ENCODE results near the gene TMPRSS11D.

Gene TMPRSS11D, protein sequence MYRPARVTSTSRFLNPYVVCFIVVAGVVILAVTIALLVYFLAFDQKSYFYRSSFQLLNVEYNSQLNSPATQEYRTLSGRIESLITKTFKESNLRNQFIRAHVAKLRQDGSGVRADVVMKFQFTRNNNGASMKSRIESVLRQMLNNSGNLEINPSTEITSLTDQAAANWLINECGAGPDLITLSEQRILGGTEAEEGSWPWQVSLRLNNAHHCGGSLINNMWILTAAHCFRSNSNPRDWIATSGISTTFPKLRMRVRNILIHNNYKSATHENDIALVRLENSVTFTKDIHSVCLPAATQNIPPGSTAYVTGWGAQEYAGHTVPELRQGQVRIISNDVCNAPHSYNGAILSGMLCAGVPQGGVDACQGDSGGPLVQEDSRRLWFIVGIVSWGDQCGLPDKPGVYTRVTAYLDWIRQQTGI

DNA sequence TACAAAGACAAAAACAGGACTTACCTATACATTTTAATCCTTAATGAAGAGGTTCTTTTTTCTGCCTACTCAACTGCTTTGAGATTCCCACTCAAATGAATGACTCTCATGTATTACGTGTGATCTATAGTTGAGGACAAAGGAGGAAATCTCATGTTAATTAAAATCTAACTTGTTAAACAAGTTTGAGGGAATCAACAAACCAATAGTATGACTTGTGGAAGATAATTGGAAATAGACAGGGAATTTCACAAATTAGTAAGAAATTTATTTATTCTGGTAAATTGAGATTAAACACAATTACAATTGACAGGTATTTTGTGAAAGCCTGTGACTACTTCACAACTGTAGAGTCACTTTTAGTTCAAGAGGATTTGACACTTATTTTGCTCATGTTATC is at the start of gene TMPRSS11D:
TMPRSS11D (minus strand) TSS at position 101 of the 400 bp plus-strand sequence; CDS start at position 32, 69 bp downstream.
- in situ Hi-C loops (cut with MboI; ENCODE audit: low sequenced_read_pairs): loop anchor here (25.0 kb wide), 1 partner anchor 322 kb away; the partner anchor contains the start of gene STAP1

DNA sequence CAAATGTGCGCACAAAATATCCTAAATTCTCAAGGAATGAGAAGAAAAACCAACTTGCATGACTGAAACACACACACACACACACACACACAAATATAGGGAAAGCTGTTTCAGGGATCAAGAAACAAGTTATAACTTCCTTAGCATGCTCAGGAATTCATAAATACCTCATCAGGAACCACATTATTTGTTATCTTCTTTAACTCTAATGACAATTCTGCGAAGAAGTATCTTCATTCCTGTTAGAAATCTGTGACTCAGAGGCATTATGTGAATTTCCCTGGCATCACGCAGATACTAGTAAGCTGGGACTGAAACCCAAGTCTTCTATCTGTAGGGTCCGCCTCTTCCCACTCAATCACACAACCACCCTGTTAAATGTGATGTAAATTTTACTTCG is 49.2 kb upstream of the TMPRSS11D start:
- in situ Hi-C loops (cut with MboI; ENCODE audit: low sequenced_read_pairs): no loop called here

DNA sequence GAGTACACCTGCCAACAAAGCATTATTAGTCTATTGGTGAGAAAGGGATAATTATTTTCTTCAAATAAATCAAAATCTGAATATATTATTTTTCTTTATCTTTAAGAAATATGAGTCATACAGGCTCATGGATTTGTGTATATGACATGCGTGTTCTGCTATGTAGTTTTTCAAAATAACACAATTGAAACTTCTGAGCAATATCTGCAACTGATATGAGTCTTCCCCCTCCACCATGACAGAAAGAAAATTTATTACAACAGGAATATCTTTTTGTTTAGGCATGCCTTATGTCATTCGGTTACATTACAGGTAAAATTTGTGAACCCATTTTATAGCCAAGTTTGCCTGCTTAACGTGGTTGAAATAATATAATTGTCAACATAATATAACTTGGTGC is 47.5 kb upstream of the TMPRSS11D start:
- in situ Hi-C loops (cut with MboI; ENCODE audit: low sequenced_read_pairs): no loop called here

DNA sequence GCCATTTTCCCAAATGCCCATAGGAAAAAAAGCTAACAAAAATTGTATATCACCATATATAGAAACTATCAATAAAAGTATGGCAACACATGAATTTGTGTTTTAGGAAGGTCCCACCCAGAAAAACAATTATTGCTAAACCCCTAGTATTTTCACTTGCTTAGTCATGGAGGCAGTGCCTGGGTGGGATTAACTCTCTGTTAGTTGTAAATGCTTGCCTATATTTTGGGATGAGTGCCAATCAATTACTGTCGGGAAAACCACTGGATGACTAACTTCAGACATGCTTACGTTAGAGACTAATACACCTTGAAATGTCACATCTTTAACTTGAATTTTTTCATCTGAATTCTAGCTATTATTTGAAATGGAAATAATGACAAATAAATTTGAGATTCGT is 45.6 kb upstream of the TMPRSS11D start:
- in situ Hi-C loops (cut with MboI; ENCODE audit: low sequenced_read_pairs): no loop called here

DNA sequence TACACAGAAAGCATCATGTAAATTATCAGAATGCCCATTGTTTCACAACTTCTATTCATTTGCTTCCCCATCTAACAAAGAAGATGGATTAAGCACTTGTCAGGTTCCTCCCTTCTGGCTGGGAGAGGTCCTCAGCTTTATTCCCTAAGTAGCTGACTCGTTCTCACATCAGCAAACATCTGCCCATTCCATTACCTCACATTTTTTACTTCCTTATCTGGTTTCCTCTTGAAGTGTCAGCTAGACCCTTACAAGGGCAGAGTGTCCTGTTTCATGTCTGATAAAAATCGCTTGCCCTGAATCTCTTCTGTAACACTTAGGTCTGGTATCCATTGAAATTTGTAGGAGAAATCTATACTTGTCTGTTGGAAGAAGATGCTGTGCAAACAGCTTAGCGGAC is 44.7 kb upstream of the TMPRSS11D start:
- in situ Hi-C loops (cut with MboI; ENCODE audit: low sequenced_read_pairs): no loop called here

DNA sequence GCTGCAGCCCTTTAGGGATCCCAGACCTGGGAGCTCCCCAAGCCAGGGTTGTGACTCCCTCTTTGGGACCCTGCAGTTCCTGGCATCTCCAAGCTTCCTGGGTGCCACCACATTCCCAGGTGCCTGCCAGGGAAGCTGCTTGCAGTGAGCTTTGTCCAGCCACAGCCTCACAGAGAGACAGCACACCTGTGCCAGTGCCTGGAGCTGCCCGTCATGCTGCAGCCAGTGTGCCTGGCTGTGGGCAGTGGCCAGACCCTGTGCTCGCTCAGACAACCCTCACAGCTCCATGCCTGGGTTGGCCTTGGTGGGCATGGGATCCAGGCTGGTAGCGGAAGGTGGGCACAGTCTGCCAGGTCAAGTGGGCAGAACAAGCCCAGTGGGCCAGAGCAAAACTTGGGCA is 43.4 kb upstream of the TMPRSS11D start:
- in situ Hi-C loops (cut with MboI; ENCODE audit: low sequenced_read_pairs): no loop called here

DNA sequence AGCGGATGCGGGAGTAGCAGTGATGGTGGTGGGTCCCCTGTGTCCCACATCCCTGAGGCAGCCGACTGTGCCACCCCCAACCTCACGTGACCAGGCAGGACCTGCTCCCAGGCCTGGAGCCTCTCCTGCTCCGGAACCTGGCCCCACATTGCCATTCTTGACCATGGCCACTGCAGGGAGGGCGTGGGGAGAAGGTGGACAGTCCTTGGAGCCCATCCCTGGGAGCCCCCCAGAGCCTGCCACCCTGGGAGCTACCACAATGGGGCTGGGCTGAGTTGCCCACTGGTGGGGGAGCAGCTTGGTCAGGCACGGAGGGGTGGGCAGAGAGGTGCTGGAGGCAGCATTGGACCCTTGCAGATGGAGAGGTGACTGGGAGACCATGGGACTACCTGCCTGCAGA is 42.7 kb upstream of the TMPRSS11D start:
- in situ Hi-C loops (cut with MboI; ENCODE audit: low sequenced_read_pairs): no loop called here

DNA sequence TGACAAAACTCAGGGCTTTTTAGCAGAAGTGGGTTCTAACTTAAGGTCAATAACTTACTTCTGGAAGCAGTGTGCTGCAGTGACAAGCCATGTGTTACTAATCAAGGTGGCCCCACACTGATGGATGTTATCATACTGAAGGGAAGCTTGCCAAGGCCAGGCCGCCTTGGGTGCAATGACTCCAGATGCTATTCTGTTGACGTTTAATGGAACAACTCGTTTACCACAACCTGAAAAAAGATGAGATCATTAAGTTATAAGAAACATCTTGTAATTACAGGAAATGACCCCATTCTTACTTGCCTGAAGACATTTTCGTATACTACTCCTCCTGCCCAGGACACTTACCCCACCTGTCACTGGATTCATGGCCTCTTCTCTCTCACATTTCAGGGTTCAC is 38.9 kb upstream of the TMPRSS11D start:
- in situ Hi-C loops (cut with MboI; ENCODE audit: low sequenced_read_pairs): no loop called here

DNA sequence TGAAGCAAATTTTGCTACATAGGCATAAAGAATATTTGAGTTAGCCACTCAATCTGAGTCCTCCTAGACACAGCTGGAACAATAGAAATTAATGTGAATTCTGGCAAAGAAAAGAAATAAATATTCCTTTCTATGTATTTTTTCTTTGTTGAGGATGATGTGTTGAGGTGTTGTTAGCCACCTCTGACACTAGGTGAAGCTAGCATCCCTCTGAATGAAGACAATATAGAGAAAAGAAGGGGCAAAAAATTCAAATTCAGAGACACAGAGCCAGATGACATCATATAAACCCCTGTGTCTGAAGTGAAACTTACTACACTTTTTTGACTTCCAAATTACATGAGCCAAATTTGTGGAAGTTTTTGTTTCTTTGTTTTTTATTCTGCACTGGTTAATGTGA is 34.6 kb upstream of the TMPRSS11D start:
- in situ Hi-C loops (cut with MboI; ENCODE audit: low sequenced_read_pairs): no loop called here

DNA sequence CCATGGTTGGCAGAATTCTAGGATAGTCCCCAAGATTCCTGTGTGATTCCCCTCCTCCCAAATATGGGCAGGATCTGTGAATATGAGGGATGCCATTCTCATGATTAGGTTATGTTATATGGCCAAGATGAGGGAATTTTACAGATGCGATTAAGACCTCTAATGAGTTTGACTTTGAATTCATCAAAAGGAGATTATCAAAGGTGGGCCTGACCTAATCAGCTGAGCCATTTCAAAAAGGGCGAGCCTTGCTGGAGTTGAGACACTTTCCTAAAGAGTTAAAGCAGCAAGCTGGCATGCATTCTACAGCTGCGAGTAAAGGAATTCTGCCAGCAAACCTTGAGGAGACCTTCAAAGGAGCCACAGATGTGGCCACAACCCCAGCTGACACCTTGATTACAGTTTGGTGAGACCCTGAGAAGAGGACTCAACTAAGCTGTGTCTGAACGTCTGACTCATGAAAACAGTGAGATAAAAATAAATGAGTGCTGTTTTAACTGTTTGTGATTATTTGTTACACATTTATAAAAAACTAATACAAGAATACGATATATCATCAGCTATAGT is 31.7 kb upstream of the TMPRSS11D start:
- in situ Hi-C loops (cut with MboI; ENCODE audit: low sequenced_read_pairs): no loop called here

DNA sequence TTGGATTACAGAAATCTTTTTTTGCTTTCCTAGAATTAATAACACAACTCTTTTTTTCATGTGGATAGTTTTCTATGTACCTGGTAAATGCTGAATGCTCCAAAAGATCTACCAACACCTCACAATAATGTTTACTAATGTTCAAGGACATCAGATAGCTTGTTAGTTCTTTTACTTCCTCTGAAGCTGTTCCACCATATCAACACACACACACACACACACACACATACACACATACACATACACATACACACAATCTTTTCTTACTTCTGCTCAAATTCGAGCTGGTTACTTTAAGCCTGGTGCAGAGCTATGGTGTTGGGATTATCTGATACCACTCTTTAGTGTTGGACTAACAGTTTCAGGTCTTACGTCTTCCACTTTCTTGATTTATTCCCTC is 28.3 kb upstream of the TMPRSS11D start:
- in situ Hi-C loops (cut with MboI; ENCODE audit: low sequenced_read_pairs): no loop called here

DNA sequence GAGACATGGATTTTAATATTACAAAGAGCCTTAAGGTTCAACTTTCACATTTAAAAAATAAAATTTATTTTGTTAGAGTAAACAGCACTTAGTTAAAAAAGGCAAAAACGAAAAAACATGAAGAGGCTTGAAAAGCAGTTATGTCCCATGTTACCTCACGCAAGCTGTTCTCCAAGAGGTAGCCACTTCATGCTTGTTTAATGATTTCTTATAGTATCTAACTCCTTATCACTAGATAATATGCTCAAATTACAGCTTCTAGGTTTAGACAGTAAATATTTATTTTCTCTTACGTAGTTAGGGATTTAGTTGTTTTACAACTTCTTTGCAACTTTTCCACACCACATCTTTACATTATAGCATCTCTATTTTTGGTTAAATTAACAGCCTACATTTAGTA is 27.8 kb upstream of the TMPRSS11D start:
- in situ Hi-C loops (cut with MboI; ENCODE audit: low sequenced_read_pairs): no loop called here

DNA sequence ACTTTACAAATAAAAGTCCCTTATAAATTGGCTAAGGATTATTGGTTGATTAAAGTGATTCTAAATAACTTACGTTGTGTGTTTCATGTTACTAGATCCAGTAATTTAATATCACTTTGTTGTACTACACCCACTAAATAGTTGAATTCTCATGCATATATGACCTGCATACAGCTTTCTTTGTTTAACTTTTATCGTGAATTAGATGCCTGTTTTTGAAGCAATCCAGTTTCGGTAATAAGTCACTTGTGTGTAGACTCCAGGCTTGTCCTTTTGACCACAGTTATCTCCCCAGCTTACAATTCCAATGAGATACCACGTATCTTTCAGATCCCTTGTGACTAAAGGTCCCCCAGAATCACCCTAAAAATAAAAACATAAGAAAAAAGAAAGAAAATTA is 27.3 kb upstream of the TMPRSS11D start:
- in situ Hi-C loops (cut with MboI; ENCODE audit: low sequenced_read_pairs): no loop called here

DNA sequence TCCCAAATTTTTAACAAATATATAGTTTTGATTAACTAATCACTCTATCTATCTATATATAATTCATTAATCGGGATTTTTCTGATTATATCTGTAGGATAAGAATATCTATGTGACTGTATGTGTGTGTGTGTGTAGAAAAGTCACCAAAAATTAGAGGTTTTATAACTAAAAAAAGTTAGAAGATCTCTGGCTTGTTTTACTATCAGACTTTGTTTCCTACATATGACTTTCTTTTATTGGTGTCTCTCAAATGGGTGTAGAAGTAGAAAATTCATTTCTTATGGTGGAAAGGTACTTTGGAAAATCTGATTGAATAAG is 26.7 kb upstream of the TMPRSS11D start:
- in situ Hi-C loops (cut with MboI; ENCODE audit: low sequenced_read_pairs): no loop called here

DNA sequence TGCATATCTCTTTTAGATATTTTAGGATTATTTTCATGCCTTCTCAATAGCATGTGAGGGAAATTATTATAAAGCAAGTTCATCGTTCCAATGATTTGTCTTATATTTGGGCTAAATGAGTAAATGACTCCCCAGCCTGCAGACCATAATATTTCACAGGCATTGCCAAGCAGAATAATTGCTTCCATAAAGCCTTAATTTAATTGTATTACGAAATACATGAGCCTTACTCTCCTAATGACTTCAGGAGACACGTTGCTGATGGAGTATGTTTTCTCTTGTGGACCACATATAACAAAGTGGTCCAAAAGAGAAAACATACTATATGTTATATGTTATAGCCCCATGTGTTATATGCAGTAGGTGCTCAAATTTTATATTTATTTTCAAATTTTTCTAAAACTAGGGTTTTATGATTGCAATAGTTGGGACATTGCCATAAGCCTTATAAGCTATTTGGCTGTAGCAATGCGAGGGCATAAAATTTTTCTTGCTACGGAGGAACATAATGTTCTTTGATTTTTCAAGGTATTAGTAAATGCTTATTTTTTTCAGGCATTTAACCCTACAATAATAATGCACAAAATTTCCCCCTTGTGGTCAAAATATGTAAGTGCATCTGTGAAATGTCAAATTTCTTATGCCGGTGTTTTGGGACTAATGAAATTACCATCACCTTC is 26.2 kb upstream of the TMPRSS11D start:
- in situ Hi-C loops (cut with MboI; ENCODE audit: low sequenced_read_pairs): no loop called here

DNA sequence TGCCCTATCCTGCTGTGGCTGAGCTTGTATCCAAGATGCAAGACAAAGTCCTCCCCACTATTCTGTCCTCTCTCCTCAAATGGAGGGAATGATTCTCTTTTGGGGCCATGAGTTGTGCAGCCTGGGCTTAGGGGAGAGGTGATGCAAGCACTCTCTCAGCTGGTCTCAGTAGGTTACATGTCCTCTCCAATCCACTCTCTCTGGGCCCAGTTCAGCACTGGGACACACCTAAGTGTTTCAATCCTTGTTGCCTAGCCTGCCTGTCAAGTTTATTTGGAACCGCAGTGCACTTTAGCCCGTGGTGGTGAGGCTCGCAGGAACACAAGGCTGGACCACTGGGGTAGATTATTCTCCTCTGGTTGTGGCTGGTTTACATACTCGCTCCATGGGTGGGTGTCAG is 23.8 kb upstream of the TMPRSS11D start:
- in situ Hi-C loops (cut with MboI; ENCODE audit: low sequenced_read_pairs): no loop called here

DNA sequence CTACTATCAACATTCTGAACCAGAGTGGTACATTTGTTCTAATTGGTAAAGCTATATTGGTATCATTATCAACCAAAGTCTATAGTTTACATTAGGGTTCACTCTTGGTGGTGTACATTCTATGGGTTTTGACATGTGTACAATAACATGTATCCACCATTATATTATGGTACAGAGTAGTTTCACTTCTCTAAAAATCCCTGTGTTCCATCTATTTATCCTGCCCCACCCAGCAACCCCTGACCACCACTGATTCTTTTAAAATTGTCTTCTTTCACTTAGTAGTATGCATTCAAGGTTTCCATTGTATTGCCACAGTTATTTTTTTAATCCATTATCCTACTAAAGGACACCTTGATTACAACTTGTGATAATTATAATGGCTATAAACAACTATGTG is 15.3 kb upstream of the TMPRSS11D start:
- in situ Hi-C loops (cut with MboI; ENCODE audit: low sequenced_read_pairs): loop anchor here (25.0 kb wide), 1 partner anchor 337 kb away; the partner anchor contains the start of gene STAP1

DNA sequence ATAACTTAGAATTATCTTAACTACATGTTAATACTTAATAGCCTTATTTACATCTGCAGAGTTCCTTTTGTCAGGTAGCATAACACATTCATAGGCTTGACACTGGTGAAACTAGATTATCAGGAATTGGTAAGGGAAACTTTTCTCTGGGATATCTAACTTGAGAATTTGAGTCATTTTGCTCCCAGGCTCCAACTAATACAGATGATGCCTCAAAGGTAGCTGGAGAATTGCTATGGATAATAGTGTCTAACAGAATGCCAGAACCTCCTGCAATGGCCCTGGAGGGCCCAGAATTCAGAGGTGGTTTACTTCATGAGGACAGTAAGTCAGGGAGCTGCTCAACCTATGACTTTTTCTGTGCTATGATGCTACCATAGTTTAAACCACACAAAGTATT is 13.9 kb upstream of the TMPRSS11D start:
- in situ Hi-C loops (cut with MboI; ENCODE audit: low sequenced_read_pairs): loop anchor here (25.0 kb wide), 1 partner anchor 335 kb away; the partner anchor contains the start of gene STAP1

DNA sequence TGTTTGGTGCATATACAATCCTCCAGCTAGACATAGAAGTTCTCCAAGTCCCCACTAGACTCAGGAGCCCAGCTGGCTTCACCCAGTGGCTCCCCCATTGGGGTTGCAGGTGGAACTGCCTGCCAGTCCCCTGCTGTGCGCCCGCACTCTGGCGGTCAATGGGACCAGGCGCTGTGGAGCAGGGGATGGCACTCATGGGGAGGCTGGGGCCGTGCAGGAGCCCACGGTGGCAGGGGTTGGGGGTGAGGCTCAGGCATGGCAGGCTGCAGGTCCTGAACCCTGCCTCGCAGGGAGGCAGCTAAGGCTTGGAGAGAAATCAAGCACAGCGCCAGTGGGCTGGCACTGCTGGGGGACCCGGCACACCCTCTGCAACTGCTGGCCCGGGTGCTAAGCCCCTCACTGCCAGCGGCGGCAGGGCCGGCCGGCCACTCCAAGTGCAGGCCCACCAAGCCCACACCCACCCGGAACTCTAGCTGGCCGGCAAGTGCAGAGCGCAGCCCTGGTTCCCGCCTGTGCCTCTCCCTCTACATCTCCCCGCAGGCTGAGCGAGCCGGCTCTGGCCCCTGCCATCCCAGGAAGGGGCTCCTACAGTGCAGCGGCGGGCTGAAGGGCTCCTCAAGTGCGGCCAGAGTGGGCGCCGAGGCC is 12.7 kb upstream of the TMPRSS11D start:
- in situ Hi-C loops (cut with MboI; ENCODE audit: low sequenced_read_pairs): loop anchor here (25.0 kb wide), 1 partner anchor 334 kb away; the partner anchor contains the start of gene STAP1

DNA sequence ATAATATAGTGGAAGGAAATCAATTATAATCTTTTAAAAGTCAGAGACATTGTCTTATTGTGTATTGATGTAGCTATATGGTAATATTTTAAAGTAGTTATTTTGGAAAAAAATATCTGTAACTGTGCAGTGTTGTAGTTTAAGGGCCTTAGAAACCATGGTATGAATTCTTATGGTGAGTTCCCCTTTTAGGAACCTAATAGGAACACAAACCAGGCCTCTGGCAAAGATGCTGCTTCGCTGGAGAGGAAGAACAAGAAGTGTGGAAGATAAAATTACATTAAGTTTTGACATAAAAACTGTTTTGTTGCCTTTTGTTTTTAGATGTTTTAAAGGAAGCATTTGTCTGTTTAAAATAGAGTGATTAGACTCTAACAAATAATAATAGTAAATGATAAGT is 10.9 kb upstream of the TMPRSS11D start:
- in situ Hi-C loops (cut with MboI; ENCODE audit: low sequenced_read_pairs): loop anchor here (25.0 kb wide), 1 partner anchor 332 kb away; the partner anchor contains the start of gene STAP1

DNA sequence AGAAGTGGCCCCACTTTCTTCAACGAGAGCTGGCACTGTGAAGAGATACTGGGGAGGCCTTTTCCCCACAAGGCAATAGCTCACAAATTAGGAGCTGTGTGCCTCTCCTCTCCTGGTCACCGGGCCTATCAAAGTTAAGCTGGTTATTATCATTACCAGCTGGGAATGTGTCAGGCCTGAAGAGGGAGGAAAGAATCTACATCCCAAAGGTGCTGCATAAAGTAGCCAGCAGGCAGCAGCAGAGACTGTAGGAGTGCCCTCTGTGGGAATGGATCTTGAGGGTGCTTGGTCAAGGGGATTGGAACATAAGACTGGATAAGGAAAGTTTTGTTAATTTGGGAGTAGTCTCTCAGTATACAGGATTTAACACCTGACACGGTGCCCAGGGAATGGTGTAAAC is 9.1 kb upstream of the TMPRSS11D start:
- in situ Hi-C loops (cut with MboI; ENCODE audit: low sequenced_read_pairs): loop anchor here (25.0 kb wide), 1 partner anchor 331 kb away; the partner anchor contains the start of gene STAP1

Measured in HL-60/S4 (cell line).